ENCODE measurements around the gene TIMP2. TPM values are rescaled to one million over a fixed set of nuclear protein-coding genes. Genes with fewer than 3 reads are reported as not detected.

The TIMP2 gene
- total RNA-seq, 1 donor from 2014 or later = 109 TPM

DNA sequence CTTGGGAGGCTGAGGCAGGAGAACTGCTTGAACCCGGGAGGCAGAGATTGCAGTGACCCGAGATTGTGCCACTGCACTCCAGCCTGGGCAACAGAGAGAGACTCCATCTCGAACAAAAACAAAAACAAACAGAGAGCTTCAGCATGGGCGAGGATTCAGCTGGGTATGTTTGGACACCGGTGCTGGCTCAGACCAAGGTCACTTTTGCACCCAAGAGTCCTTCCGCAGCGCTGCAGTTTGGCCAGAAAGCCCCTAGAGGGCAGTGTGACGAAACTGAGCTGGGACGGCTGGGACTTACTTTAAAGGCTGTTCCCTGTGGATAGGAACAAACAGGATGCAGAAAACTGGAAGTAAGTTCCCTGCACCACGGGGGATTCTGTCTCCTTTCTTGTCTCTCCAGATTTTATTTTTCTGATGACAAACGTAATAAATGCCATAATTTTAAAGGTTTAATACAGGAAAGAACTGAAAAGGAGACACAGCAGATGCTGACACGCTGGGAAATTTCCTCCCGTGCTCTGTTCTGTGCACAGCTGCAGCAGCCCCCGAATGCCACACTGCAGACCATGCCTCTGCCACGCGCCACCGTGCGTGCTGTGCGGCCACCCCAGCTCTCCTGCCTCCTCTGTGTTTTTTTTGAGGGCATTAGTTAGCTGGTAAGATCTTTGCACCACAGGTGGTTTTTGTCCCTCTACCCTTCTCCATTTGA, 59.4 kb downstream of the TIMP2 start:
- TF ChIP-seq, protein P1, sequence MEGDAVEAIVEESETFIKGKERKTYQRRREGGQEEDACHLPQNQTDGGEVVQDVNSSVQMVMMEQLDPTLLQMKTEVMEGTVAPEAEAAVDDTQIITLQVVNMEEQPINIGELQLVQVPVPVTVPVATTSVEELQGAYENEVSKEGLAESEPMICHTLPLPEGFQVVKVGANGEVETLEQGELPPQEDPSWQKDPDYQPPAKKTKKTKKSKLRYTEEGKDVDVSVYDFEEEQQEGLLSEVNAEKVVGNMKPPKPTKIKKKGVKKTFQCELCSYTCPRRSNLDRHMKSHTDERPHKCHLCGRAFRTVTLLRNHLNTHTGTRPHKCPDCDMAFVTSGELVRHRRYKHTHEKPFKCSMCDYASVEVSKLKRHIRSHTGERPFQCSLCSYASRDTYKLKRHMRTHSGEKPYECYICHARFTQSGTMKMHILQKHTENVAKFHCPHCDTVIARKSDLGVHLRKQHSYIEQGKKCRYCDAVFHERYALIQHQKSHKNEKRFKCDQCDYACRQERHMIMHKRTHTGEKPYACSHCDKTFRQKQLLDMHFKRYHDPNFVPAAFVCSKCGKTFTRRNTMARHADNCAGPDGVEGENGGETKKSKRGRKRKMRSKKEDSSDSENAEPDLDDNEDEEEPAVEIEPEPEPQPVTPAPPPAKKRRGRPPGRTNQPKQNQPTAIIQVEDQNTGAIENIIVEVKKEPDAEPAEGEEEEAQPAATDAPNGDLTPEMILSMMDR (IDR thresholded peaks at IDR 0.05; ENCODE audit: unreplicated experiment) = peak; percentile 64
- H3K4me1 Mint-ChIP-seq = no peaks in the 10 kb centered on the region
- H3K36me3 Mint-ChIP-seq = peaks cover 35% of the 10 kb centered on the region
- H3K4me3 Mint-ChIP-seq = no peak overlapping the region
- no peaks in the 10 kb centered on the region for H3K27me3 Mint-ChIP-seq (ENCODE audit: low read depth)
- H3K9me3 Mint-ChIP-seq = no peaks in the 10 kb centered on the region
- DNase-seq (ENCODE audit: low spot score in 2 of 2, unreplicated experiment in 2 of 2) = peak in 1 of 2 experiments; percentile 83
- no peak overlapping the region for H3K27ac Mint-ChIP-seq

DNA sequence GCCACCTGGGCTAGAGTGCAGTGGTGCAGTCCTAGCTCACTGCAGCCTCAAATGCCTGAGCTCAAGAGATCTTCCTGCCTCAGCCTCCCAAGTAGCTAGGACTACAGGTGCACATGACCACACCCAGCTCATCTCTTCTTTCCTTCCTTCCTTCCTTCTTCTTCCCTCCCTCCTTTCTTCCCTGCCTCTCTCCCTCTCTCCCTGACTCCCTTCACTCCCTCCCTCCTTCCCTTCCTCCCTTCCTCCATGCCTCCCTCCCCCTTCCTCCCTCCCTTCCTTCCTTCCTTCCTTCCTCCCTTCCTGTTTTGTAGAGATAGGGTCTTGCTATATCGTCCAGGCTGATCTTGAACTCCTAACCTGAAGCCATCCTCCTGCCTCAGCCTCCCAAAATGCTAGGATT, 61.1 kb downstream of the TIMP2 start:
- Mint-ChIP-seq H3K27me3 (ENCODE audit: low read depth) (no peaks in the 10 kb centered on the region), H3K27ac (no peak overlapping the region), H3K9me3 (no peaks in the 10 kb centered on the region), H3K36me3 (peaks cover 26% of the 10 kb centered on the region), H3K4me3 (no peak overlapping the region), H3K4me1 (no peaks in the 10 kb centered on the region)
- TF ChIP-seq, protein P1 (IDR thresholded peaks at IDR 0.05; ENCODE audit: unreplicated experiment) = no peak
- no peak for DNase-seq (ENCODE audit: low spot score in 2 of 2, unreplicated experiment in 2 of 2)

DNA sequence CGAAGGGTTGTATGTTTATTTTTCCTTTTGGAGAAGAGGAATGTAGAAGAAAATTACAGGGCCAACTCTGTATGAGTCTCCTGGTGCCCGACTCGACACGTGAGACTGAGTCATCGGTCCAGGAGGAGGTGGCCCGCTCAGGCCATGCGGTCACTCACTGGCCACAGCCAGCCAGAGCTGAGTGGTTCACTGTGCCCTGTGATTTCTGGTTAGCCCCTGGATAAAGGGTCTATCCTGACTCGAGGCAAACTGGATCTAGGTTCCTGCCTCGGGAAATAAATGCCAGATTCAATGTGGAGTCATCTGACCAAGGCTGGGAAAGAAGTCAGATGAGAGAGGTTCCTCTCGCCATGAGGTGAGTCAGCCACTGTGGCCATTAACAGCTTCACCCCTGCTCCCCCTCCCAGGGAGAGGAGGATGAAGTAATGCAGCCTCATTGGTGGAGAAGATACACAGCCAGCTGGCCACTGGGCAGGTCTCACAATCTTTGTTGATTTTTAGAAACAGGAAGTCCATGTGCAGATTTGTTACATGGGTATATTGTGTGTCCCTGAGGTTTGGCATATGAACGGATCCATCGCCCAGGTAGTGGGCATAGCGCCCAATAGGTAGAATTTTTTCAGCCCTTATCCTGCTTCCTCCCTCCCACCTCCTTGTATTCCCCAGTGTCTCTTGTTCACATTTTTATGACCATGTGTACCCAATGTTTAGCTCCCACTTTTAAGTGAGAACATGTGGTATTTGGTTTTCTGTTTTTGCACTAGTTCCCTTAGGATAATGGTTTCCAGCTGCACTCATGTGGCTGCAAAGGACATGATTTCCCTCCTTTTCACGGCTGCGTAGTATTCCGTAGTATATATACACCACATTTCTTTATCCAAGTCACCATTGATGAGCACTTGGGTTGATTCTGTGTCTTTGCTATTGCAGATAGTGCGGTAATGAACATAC, 62.8 kb downstream of the TIMP2 start:
- Mint-ChIP-seq H3K4me3 (no peak overlapping the region), H3K4me1 (no peaks in the 10 kb centered on the region), H3K36me3 (peaks cover 20% of the 10 kb centered on the region), H3K27ac (no peak overlapping the region), H3K27me3 (ENCODE audit: low read depth) (no peaks in the 10 kb centered on the region), H3K9me3 (no peaks in the 10 kb centered on the region)
- no peak for DNase-seq (ENCODE audit: low spot score in 2 of 2, unreplicated experiment in 2 of 2)
- TF ChIP-seq, protein P1 (IDR thresholded peaks at IDR 0.05; ENCODE audit: unreplicated experiment) = no peak

DNA sequence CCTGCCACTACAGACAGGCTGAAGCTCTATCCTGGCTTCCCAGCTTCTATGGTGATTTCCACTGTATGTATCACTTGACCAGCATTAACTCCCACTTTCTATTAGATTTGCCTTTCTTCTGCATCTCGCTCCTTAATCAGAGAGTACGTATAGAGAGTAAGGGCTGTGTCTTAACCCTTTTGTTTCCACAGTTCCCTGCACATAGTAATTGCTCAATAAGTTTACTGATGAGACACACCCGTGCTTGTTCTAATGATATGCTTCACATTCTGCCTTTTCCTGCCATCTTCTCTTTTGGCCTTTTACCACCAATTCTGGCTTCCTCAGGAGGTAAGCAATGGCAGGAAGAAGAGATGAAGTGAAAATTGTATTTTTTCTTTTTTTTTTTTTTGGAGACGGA, 64.0 kb downstream of the TIMP2 start:
- no peaks in the 10 kb centered on the region for H3K27me3 Mint-ChIP-seq (ENCODE audit: low read depth)
- peaks cover 20% of the 10 kb centered on the region for H3K36me3 Mint-ChIP-seq
- no peak for DNase-seq (ENCODE audit: low spot score in 2 of 2, unreplicated experiment in 2 of 2)
- no peak overlapping the region for H3K4me3 Mint-ChIP-seq
- no peak overlapping the region for H3K27ac Mint-ChIP-seq
- TF ChIP-seq, protein P1 (IDR thresholded peaks at IDR 0.05; ENCODE audit: unreplicated experiment) = no peak
- no peaks in the 10 kb centered on the region for H3K4me1 Mint-ChIP-seq
- no peaks in the 10 kb centered on the region for H3K9me3 Mint-ChIP-seq

DNA sequence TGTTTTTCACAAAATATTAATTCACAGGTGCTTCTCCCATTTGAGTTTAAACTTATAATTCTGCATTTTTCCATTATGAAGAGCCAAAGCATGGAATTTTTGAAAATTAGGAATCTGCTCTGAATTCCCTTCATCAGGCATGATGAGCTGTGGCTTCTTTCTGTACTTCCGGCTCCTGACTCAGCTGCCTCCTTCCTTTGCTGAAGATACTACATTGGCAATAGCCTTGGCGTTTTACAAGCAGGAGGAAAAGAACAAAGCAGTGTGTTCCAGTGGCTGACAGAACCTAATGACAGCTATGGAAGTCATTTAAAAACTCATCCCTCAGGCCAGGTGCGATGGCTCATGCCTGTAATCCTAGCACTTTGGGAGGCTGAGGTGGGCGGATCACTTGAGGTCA, 66.1 kb downstream of the TIMP2 start:
- TF ChIP-seq, protein P1 (IDR thresholded peaks at IDR 0.05; ENCODE audit: unreplicated experiment) = no peak

More for the DNA sequence above, 66.1 kb downstream of the TIMP2 start:
- Mint-ChIP-seq H3K27me3 (ENCODE audit: low read depth) (no peaks in the 10 kb centered on the region), H3K9me3 (no peaks in the 10 kb centered on the region), H3K27ac (no peak overlapping the region), H3K4me1 (no peaks in the 10 kb centered on the region), H3K36me3 (peaks cover 20% of the 10 kb centered on the region), H3K4me3 (no peak overlapping the region)
- DNase-seq (ENCODE audit: low spot score in 2 of 2, unreplicated experiment in 2 of 2) = no peak
